ENCODE measurements around the gene CACNA1C.

- TF ChIP-seq CTCF (conservative IDR thresholded peaks at IDR 0.05; ENCODE audit: low read length) (no peak), EZH2phosphoT487 (IDR thresholded peaks at IDR 0.05; ENCODE audit: borderline replicate concordance, low read depth, low read length) (no peak)
Observed at GRCh38 chr12:2414810-2415567, 362.2 kb downstream of the CACNA1C start.
